Measurements from ENCODE around the gene CYB5A. TPM values are rescaled to one million over a fixed set of nuclear protein-coding genes. Genes with fewer than 3 reads are reported as not detected.

The CYB5A gene
- total and polyA plus RNA-seq, 12 donors = 40.4 to 121 (median 76.3) TPM

DNA sequence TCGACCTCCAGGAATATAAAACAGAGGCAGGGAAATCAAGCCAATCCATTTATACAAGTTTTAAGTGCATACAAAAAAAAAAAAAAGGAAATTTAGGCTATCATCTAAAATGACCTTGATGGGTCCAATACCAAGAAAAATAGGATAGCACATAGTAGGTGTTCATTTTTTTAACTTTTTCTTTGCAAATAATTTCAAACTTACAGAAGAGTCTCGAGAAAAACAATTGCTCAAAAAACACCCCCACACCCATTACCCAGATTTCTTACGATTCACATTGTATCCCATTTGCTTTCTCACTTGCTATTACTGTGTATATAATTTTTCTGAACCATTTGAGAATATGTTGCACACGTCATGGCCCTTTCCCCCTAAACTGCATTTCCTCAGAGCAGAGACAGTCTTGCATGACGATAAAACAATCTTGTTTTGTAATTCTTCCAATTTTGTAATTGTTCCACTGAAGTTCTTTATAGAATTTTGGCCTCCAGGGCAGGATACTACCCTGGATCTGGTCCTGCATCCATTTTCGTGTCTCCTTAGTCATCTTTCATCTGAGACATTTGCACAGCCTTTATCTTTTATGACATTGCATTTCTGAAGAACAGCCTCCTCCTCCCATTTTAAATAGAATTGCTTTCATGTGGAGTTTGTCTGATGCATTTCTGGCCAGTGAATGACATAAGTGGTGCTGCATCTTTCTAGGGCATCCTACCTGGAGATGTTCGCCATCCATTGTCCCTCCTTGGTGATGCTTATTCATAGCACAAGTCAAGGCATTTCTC is 68.9 kb downstream of the CYB5A start:
- ATAC-seq (no peak), DNase-seq (no peak)
- TF ChIP-seq, protein P1, sequence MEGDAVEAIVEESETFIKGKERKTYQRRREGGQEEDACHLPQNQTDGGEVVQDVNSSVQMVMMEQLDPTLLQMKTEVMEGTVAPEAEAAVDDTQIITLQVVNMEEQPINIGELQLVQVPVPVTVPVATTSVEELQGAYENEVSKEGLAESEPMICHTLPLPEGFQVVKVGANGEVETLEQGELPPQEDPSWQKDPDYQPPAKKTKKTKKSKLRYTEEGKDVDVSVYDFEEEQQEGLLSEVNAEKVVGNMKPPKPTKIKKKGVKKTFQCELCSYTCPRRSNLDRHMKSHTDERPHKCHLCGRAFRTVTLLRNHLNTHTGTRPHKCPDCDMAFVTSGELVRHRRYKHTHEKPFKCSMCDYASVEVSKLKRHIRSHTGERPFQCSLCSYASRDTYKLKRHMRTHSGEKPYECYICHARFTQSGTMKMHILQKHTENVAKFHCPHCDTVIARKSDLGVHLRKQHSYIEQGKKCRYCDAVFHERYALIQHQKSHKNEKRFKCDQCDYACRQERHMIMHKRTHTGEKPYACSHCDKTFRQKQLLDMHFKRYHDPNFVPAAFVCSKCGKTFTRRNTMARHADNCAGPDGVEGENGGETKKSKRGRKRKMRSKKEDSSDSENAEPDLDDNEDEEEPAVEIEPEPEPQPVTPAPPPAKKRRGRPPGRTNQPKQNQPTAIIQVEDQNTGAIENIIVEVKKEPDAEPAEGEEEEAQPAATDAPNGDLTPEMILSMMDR (IDR thresholded peaks at IDR 0.05) = no peak
- Histone ChIP-seq H3K4me1 (no peaks in the 10 kb centered on the region), H3K36me3 (no peaks in the 10 kb centered on the region), H3K27me3 (no peaks in the 10 kb centered on the region), H3K4me3 (no peak overlapping the region), H3K9me3 (no peaks in the 10 kb centered on the region), H3K27ac (no peak overlapping the region)
- intact Hi-C loops (cut with DNase I) = no loop called here
- WGBS, 2 donors = 83 to 85% methylated on average over 7 of the region's 7 CpGs

DNA sequence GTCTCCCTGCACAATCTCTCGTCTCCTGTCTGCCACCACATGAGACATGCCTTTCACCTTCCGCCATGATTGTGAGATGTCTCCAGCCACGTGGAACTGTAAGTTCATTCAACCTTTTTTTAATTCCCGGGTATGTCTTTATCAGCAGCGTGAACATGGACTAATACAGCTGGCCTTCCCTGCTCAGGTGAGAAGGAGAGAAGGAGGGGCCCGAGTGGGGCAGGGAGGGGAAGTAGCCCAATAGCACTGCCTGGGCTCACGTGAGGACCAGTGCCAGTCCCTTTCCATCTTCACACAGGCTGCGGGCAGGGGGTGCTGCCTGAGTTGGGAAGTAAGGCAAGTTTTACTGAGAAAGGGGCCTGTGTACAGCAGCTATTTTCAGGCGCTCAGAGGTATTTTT is 70.7 kb downstream of the CYB5A start:
- intact Hi-C loops (cut with DNase I) = no loop called here
- ATAC-seq (no peak), DNase-seq (no peak)
- WGBS, 2 donors = 89% methylated on average over 9 of the region's 9 CpGs
- Histone ChIP-seq H3K36me3 (no peaks in the 10 kb centered on the region), H3K27me3 (no peaks in the 10 kb centered on the region), H3K4me3 (no peak overlapping the region), H3K4me1 (no peaks in the 10 kb centered on the region), H3K27ac (no peak overlapping the region), H3K9me3 (no peaks in the 10 kb centered on the region)
- TF ChIP-seq, protein P1 (IDR thresholded peaks at IDR 0.05) = no peak

DNA sequence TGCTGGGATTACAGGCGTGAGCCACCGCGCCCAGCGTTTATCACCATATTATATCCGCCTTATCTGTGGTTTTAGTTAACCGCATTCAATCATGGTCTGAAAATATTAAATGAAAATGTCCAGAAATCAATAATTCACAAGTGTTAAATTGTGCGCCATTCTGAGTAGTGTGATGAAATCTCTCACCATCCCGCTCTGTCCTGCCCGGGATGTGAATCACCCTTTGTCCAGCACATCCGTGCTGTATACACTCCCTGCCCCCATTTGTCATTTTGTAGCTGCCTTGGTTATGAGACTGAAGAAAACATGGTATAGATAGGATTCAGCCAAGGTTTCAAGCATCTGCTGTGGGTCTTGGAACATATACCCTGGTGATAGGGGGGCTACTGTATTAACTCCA is 72.7 kb downstream of the CYB5A start:
- H3K4me3 ChIP-seq = no peak overlapping the region
- H3K4me1 ChIP-seq = no peaks in the 10 kb centered on the region
- H3K36me3 ChIP-seq = no peaks in the 10 kb centered on the region
- peaks cover 0 to under 1% (median 0%) of the 10 kb centered on the region in 7 donors for H3K27me3 ChIP-seq
- H3K9me3 ChIP-seq = no peaks in the 10 kb centered on the region
- intact Hi-C loops (cut with DNase I) = no loop called here
- H3K27ac ChIP-seq = no peak overlapping the region
- ATAC-seq (no peak), DNase-seq (no peak)
- TF ChIP-seq, protein P1 (IDR thresholded peaks at IDR 0.05) = no peak
- 92 to 96% methylated on average over 10 of the region's 10 CpGs for WGBS, 2 donors

DNA sequence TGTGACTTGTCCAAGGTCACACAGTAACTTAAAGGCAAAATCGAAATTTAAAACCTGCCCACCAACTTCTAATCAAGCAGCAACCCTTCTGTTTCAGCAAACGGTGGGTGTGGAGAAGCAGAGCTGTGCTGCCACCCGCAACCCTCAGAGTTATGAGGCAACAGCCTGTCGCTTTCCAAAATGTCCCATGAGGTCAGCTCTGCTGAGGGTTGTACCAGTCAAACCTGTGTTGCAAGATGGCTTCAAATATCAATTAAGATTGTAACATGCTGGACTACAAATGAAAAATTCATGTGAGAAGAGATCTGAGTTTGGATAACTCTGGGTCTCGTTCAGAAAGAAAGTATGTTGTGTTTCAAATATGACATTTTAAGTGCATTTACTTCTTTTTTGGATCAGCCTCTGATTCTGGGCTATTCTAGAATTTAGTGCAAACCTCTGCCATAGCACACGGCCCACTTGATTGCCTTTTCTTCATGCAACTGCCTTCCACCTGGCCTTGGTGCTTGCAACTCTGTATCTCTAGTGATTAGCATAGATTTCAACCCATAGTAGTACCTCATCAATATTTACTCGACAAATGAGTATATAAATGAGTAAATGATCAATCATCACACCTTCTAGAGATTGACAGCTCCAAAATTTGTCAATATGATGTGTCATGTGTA is 74.2 kb downstream of the CYB5A start:
- Histone ChIP-seq H3K9me3 (no peaks in the 10 kb centered on the region), H3K27me3 (peaks cover 0 to 3% (median 0%) of the 10 kb centered on the region in 7 donors), H3K36me3 (no peaks in the 10 kb centered on the region), H3K27ac (no peak overlapping the region), H3K4me1 (no peaks in the 10 kb centered on the region), H3K4me3 (no peak overlapping the region)
- intact Hi-C loops (cut with DNase I) = no loop called here
- no peak for ATAC-seq
- no peak for DNase-seq
- TF ChIP-seq, protein P1 (IDR thresholded peaks at IDR 0.05) = no peak
- WGBS, 2 donors = 74 to 78% methylated on average over 7 of the region's 7 CpGs

Data from heart right ventricle (tissue), 16 donors.